HepG2 (cell line): Measurements from ENCODE around the gene ELMOD3. TPM values are rescaled to one million over a fixed set of nuclear protein-coding genes. Genes with fewer than 3 reads are reported as not detected.
A peak's percentile ranks its signal among the peaks of the same experiment; 100 is the strongest.

Experiments used
- ATAC-seq: fragments of 200-7000 bp; cut with Tn5 transposase; 3 replicates; pipeline ENCODE4 v1.9.1; 2020; ENCODE audit warnings: mild to moderate bottlenecking, moderate library complexity
- BruUV-seq: library from RNA; stranded (reverse); fragments of 400-500 nt; replicated peaks from 2 replicates; lab custom pipeline; 2021; lab: Mats Ljungman, UMichigan
- CTCF ChIA-PET: fragments of 300-600 bp; formaldehyde crosslinking; extraction: SDS; loops from one replicate; lab custom pipeline; 2021; ENCODE audit warnings: low total read pairs, inconsistent platforms, low intra/inter-chr PET ratio; lab: Yijun Ruan, JAX
- POLR2A ChIA-PET: fragments of 350-600 bp; sonication (Branson Sonifier 250); formaldehyde crosslinking; loops from one replicate; lab custom pipeline; 2020; ENCODE audit warnings: antibody characterized with exemption, inconsistent platforms; lab: Yijun Ruan, JAX
- DNase-seq: peaks from one replicate; pipeline ENCODE4 v3.0.0-alpha.2; 2015; ENCODE audit warnings: low spot score
- FAIRE-seq: peaks from 3 replicates; lab custom pipeline; 2011; peaks lifted over from hg19 to GRCh38; lab: Jason Lieb, UNC
- H2AFZ ChIP-seq: one replicate; pipeline ENCODE4 v1.6.1; 2011; ENCODE audit warnings: low read length, inconsistent platforms
- H3K27ac ChIP-seq: fragments of 300-600 bp; 3 replicates; pipeline ENCODE4 v1.8.0; 2011; ENCODE audit warnings: mixed run types, mild to moderate bottlenecking, mixed read lengths, low read length, inconsistent platforms; ENCODE audit not compliant: insufficient read depth; ENCODE audit errors: extremely low read length
- H3K27me3 ChIP-seq, 2 experiments: fragments of 200-600 bp in 1 of 2; 2 replicates in 1 of 2; 3 replicates in 1 of 2; pipeline versions ENCODE4 v1.6.0 to v1.8.0; 2011; ENCODE audit warnings: low read length in 2 of 2, mild to moderate bottlenecking in 2 of 2, moderate library complexity in 2 of 2, inconsistent platforms in 1 of 2; ENCODE audit not compliant: insufficient read depth in 2 of 2, control insufficient read depth in 1 of 2
- H3K36me3 ChIP-seq, 2 experiments: fragments of 200-600 bp in 1 of 2; replicated peaks in 1 of 2; 2 replicates in 1 of 2; 3 replicates in 1 of 2; pipeline versions ENCODE4 v1.5.1 to v1.8.0; 2011; ENCODE audit warnings: low read length in 2 of 2, inconsistent platforms in 1 of 2; ENCODE audit not compliant: insufficient read depth in 2 of 2, control insufficient read depth in 1 of 2
- H3K4me1 ChIP-seq: 2 replicates; pipeline ENCODE4 v1.5.1; 2012; ENCODE audit warnings: low read length, inconsistent platforms; ENCODE audit not compliant: insufficient read depth
- H3K4me2 ChIP-seq: 2 replicates; pipeline ENCODE4 v1.6.0; 2011; ENCODE audit warnings: low read depth, low read length, inconsistent platforms
- H3K4me3 ChIP-seq, 3 experiments: fragments of 200-600 bp in 1 of 3; sonication (generic), shearing (Covaris generic) in 1 of 3; replicated peaks in 1 of 3; 2 replicates each; pipeline ENCODE4 v1.5.1; 2011 to 2016; ENCODE audit warnings: low read length in 3 of 3, inconsistent platforms in 2 of 3, low read depth in 2 of 3, mild to moderate bottlenecking in 2 of 3, control low read depth in 1 of 3, mixed read lengths in 1 of 3; ENCODE audit not compliant: insufficient read depth in 1 of 3
- H3K79me2 ChIP-seq: one replicate; pipeline ENCODE4 v1.6.1; 2011; ENCODE audit warnings: low read length, inconsistent platforms; ENCODE audit not compliant: insufficient read depth
- H3K9ac ChIP-seq: 2 replicates; pipeline ENCODE4 v1.6.0; 2011; ENCODE audit warnings: mild to moderate bottlenecking, low read depth, low read length, inconsistent platforms; ENCODE audit not compliant: insufficient read depth
- H3K9me3 ChIP-seq: 2 replicates; pipeline ENCODE4 v1.5.1; 2012; ENCODE audit warnings: mild to moderate bottlenecking, low read length
- H4K20me1 ChIP-seq: 2 replicates; pipeline ENCODE4 v1.6.0; 2011; ENCODE audit warnings: inconsistent platforms, mild to moderate bottlenecking, low read length, moderate library complexity; ENCODE audit not compliant: insufficient read depth
- AFF4 ChIP-seq: sonication (generic); formaldehyde crosslinking; IDR thresholded peaks from 2 replicates; pipeline ENCODE4 v1.4.0; 2020; ENCODE audit warnings: missing genetic modification reagents
- AGO1 ChIP-seq: fragments of 200-400 bp; formaldehyde crosslinking; IDR thresholded peaks from 2 replicates; pipeline ENCODE4 v1.6.1; 2017; ENCODE audit warnings: mild to moderate bottlenecking, low read depth, low read length, moderate library complexity; ENCODE audit not compliant: poor library complexity, severe bottlenecking
- AGO2 ChIP-seq: fragments of 200-400 bp; formaldehyde crosslinking; optimal IDR thresholded peaks from 2 replicates; pipeline ENCODE3; 2017; ENCODE audit warnings: mild to moderate bottlenecking, low read depth, low read length, moderate library complexity
- BCL3 ChIP-seq: sonication (generic); formaldehyde crosslinking; IDR thresholded peaks from 2 replicates; pipeline ENCODE4 v1.5.1; 2020; ENCODE audit warnings: mild to moderate bottlenecking, missing genetic modification reagents, moderate library complexity
- CBX2 ChIP-seq, 2 experiments: fragments of 200-600 bp in 1 of 2; sonication (generic); formaldehyde crosslinking in 1 of 2; IDR thresholded peaks; 2 replicates each; pipeline versions ENCODE4 v1.7.0 to v1.8.1; 2018 to 2022; ENCODE audit warnings: low read depth in 2 of 2, low read length in 1 of 2, mild to moderate bottlenecking in 1 of 2, missing genetic modification reagents in 1 of 2
- MAFF ChIP-seq: IDR thresholded peaks from 2 replicates; pipeline ENCODE4 v1.6.1; 2011; ENCODE audit warnings: low read depth, low read length, improper control_type of control experiment
- POLR2G ChIP-seq: fragments of 200-400 bp; formaldehyde crosslinking; IDR thresholded peaks from 2 replicates; pipeline ENCODE4 v1.6.1; 2018; ENCODE audit warnings: mild to moderate bottlenecking, low read depth, low read length, moderate library complexity
- SMYD3 ChIP-seq: sonication (generic); formaldehyde crosslinking; IDR thresholded peaks from 2 replicates; pipeline ENCODE4 v1.8.1; 2023; ENCODE audit warnings: mild to moderate bottlenecking, missing genetic modification reagents
- SYNCRIP ChIP-seq: fragments of 200-400 bp; formaldehyde crosslinking; IDR thresholded peaks from 2 replicates; pipeline ENCODE4 v1.6.1; 2018; ENCODE audit warnings: mild to moderate bottlenecking, low read depth, low read length; ENCODE audit not compliant: insufficient read depth
- ZNF343 ChIP-seq: sonication (generic); formaldehyde crosslinking; IDR thresholded peaks from 2 replicates; pipeline ENCODE4 v1.4.0; 2020; ENCODE audit warnings: mild to moderate bottlenecking, missing genetic modification reagents
- ZNF431 ChIP-seq: sonication (generic); formaldehyde crosslinking; IDR thresholded peaks from 2 replicates; pipeline ENCODE4 v1.9.0; 2022; ENCODE audit warnings: missing genetic modification reagents, low read depth, mild to moderate bottlenecking, borderline replicate concordance
- ZNF468 ChIP-seq: sonication (generic); formaldehyde crosslinking; IDR thresholded peaks from 2 replicates; pipeline ENCODE4 v1.8.0; 2022; ENCODE audit warnings: mild to moderate bottlenecking, moderate library complexity, missing genetic modification reagents
- WGBS: methylation state at CpG from one replicate; pipeline ENCODE4 v1.1.6; 2017; ENCODE audit warnings: low lambda C conversion rate; 5-methylcytosine and 5-hydroxymethylcytosine counted together
- in situ Hi-C: cut with HindIII; loops from 2 replicates; pipeline ENCODE4 v1.10.0; 2017; ENCODE audit warnings: low pct_unique_long_range_greater_than_20kb; ENCODE audit not compliant: extremely low pct_ligation_motif_present
- intact Hi-C: fragments of 100-400 bp; cut with micrococcal nuclease; formaldehyde crosslinking; loops from one replicate; pipeline ENCODE4 v1.10.0; 2022; ENCODE audit not compliant: unreplicated experiment
- polyA plus RNA-seq, 8 experiments: library from polyadenylated mRNA; depleted of rRNA in 3 of 8; stranded (reverse) in 7 of 8; unstranded in 1 of 8; fragments of >200 nt; fragmentation: Illumina TruSeq in 4 of 8; extraction: Trizol in 4 of 8; gene quantifications; 2 replicates each; pipeline versions ENCODE4 v1.2.1 to v1.2.3, GENCODE V29; 2011 to 2016; ENCODE audit warnings: low read depth in 4 of 8, missing spikeins in 1 of 8, mixed read lengths in 1 of 8; ENCODE audit not compliant: insufficient read depth in 1 of 8
- total RNA-seq, 5 experiments: library from RNA; depleted of rRNA; stranded (reverse); fragments of >200 nt; fragmentation: Illumina TruSeq; extraction: Trizol; gene quantifications; 2 replicates each; pipeline ENCODE4 v1.2.3, GENCODE V29; 2016; ENCODE audit warnings: low read depth in 1 of 5
- TF ChIP-seq, protein P1 (sequence below): conservative IDR thresholded peaks from 2 replicates; pipeline ENCODE4 v1.6.1; 2018; ENCODE audit warnings: missing genetic modification reagents

ELMOD3 gene
- total and polyA plus RNA-seq, 2 of the 13 experiments (the other 11 are each of a cell fraction or from before 2014, with no cell fraction given) = 13.3 to 19.5 TPM

- BruUV-seq = no TSS peak
- Histone ChIP-seq H3K79me2 (peaks cover 20% of the 10 kb centered on the region), H2AFZ (no peak overlapping the region), H3K9ac (no peak overlapping the region), H3K9me3 (no peaks in the 10 kb centered on the region), H3K4me1 (peaks cover 44% of the 10 kb centered on the region), H3K27me3 (no peaks in the 10 kb centered on the region), H4K20me1 (peaks cover 13% of the 10 kb centered on the region), H3K4me3 (no peak overlapping the region), H3K36me3 (peaks cover 11 to 41% of the 10 kb centered on the region in 2 experiments), H3K27ac (no peak overlapping the region), H3K4me2 (no peak overlapping the region)
- POLR2A ChIA-PET = interaction anchor here (1.4 to 3.9 kb wide), 3 partner anchors 10 to 40 kb away, joined by 6 to 31 read pairs (median 9); partner anchors contain the start of genes ELMOD3, RETSAT and TGOLN2
- intact Hi-C loops (no loop called here), in situ Hi-C loops (no loop called here)
- ATAC-seq = peak; percentile 17
- CTCF ChIA-PET = no interaction called here
- WGBS = 90% methylated on average over 10 of the region's 10 CpGs
- DNase-seq = no peak
- FAIRE-seq = no peak
- TF ChIP-seq AGO2 = peak; percentile 80
- TF ChIP-seq ZNF431 = no peak
- no peak for TF ChIP-seq ZNF468 (CRISPR knock-in tag)
- no peak for TF ChIP-seq ZNF343 (CRISPR knock-in tag)
- TF ChIP-seq SMYD3 (CRISPR knock-in tag) = no peak
- no peak for TF ChIP-seq BCL3
- TF ChIP-seq POLR2G = 0 out of 2 replicates have a peak, but pooled peaks have one; percentile 13
- TF ChIP-seq AFF4 = 0 out of 2 replicates have a peak, but pooled peaks have one; percentile 47
- TF ChIP-seq CBX2 (IDR thresholded peaks at IDR 0.05; ENCODE audit: low read depth, low read length) = no peak
- no peak for TF ChIP-seq CBX2 (CRISPR knock-in tag; IDR thresholded peaks at IDR 0.05; ENCODE audit: low read depth)
- TF ChIP-seq SYNCRIP = no peak
- TF ChIP-seq, protein P1, sequence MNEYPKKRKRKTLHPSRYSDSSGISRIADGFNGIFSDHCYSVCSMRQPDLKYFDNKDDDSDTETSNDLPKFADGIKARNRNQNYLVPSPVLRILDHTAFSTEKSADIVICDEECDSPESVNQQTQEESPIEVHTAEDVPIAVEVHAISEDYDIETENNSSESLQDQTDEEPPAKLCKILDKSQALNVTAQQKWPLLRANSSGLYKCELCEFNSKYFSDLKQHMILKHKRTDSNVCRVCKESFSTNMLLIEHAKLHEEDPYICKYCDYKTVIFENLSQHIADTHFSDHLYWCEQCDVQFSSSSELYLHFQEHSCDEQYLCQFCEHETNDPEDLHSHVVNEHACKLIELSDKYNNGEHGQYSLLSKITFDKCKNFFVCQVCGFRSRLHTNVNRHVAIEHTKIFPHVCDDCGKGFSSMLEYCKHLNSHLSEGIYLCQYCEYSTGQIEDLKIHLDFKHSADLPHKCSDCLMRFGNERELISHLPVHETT = no peak
- no peak for TF ChIP-seq AGO1
- no peak for TF ChIP-seq MAFF
These were observed 39.7 kb upstream of the ELMOD3 start for GRCh38 chr2:85314884-85315242.
